T-cell (primary cell): Measurements from ENCODE around the gene ZNF180. TPM values are rescaled to one million over a fixed set of nuclear protein-coding genes. Genes with fewer than 3 reads are reported as not detected.
"Not testable (repeated sequence)": the region's sequence is repeated elsewhere in the genome, so short reads cannot be mapped to it uniquely, and the experiment has no call there.

Source experiments
- ATAC-seq, 4 experiments: fragments of 200-7000 bp in 3 of 4; fragments of 150-1000 bp in 1 of 4; cut with Tn5 transposase; replicated peaks in 1 of 4; 1 replicate in 3 of 4; 2 replicates in 1 of 4; pipeline ENCODE4 v1.10.0; 2021; ENCODE audit warnings: moderate library complexity in 3 of 4, mild to moderate bottlenecking in 2 of 4, moderate number of reproducible peaks in 1 of 4
- CTCF ChIA-PET, 2 donors: fragments of 300-600 bp; sonication (Branson Sonifier 250); formaldehyde crosslinking; loops; one replicate each; lab custom pipeline; 2022; ENCODE audit warnings: antibody characterized with exemption in 2 of 2; lab: Charles Lee
- POLR2A ChIA-PET, 2 donors: fragments of 300-600 bp; sonication (Branson Sonifier 250); formaldehyde crosslinking; loops; one replicate each; lab custom pipeline; 2022; ENCODE audit warnings: antibody characterized with exemption in 2 of 2; lab: Charles Lee
- DNase-seq, 35 experiments: peaks; one replicate each; pipeline versions ENCODE4 v3.0.0 to v3.0.0-alpha.2; 2013 to 2023
- H3K27ac ChIP-seq: one replicate; pipeline ENCODE4 v1.5.1; 2013; ENCODE audit warnings: low read length
- H3K27me3 ChIP-seq, 2 experiments: replicated peaks in 1 of 2; 1 replicate in 1 of 2; 2 replicates in 1 of 2; pipeline versions ENCODE4 v1.6.1 to v1.7.0; 2013; ENCODE audit warnings: low read length in 1 of 2, mixed read lengths in 1 of 2; ENCODE audit not compliant: control insufficient read depth in 2 of 2, insufficient read depth in 2 of 2; ENCODE audit errors: extremely low read depth in 1 of 2
- H3K36me3 ChIP-seq, 2 donors: 1 replicate in 1 of 2; 2 replicates in 1 of 2; pipeline versions ENCODE4 v1.6.1 to v1.7.0; 2013; ENCODE audit warnings: low read length in 1 of 2; ENCODE audit not compliant: control insufficient read depth in 2 of 2, insufficient read depth in 1 of 2; ENCODE audit errors: extremely low read depth in 1 of 2
- H3K4me1 ChIP-seq, 2 experiments: 1 replicate in 1 of 2; 2 replicates in 1 of 2; pipeline versions ENCODE4 v1.6.1 to v1.7.0; 2013; ENCODE audit warnings: low read length in 2 of 2, mixed read lengths in 1 of 2; ENCODE audit not compliant: insufficient read depth in 2 of 2, control insufficient read depth in 1 of 2; ENCODE audit errors: extremely low read depth in 1 of 2
- H3K4me3 ChIP-seq, 2 donors: 1 replicate in 1 of 2; 2 replicates in 1 of 2; pipeline versions ENCODE4 v1.5.1 to v1.7.0; 2013; ENCODE audit warnings: mild to moderate bottlenecking in 2 of 2, low read length in 1 of 2, moderate library complexity in 1 of 2; ENCODE audit not compliant: control insufficient read depth in 1 of 2; ENCODE audit errors: extremely low read depth in 1 of 2
- H3K9me3 ChIP-seq: 2 replicates; pipeline ENCODE4 v1.7.0; 2013
- H3K27ac Mint-ChIP-seq, 2 donors: one replicate each; pipeline ENCODE4 v1.8.0; 2020 to 2021; ENCODE audit warnings: mild to moderate bottlenecking in 2 of 2, mixed read lengths in 2 of 2
- H3K27me3 Mint-ChIP-seq, 2 donors: one replicate each; pipeline ENCODE4 v1.8.0; 2021 to 2022; ENCODE audit warnings: mixed read lengths in 2 of 2
- H3K36me3 Mint-ChIP-seq: one replicate; pipeline ENCODE4 v1.8.0; 2021; ENCODE audit warnings: mixed read lengths
- H3K4me1 Mint-ChIP-seq, 3 donors: one replicate each; pipeline ENCODE4 v1.8.0; 2020 to 2022; ENCODE audit warnings: mixed read lengths in 3 of 3, mild to moderate bottlenecking in 1 of 3
- H3K4me3 Mint-ChIP-seq, 3 donors: one replicate each; pipeline ENCODE4 v1.8.0; 2020 to 2022; ENCODE audit warnings: mild to moderate bottlenecking in 3 of 3, mixed read lengths in 3 of 3, moderate library complexity in 3 of 3
- H3K9me3 Mint-ChIP-seq, 3 donors: one replicate each; pipeline ENCODE4 v1.8.0; 2020 to 2022; ENCODE audit warnings: mixed read lengths in 3 of 3
- WGBS: methylation state at CpG from one replicate; pipeline ENCODE4 v1.1.5; 2013; ENCODE audit warnings: missing lambda C conversion rate; ENCODE audit not compliant: insufficient coverage; 5-methylcytosine and 5-hydroxymethylcytosine counted together
- total RNA-seq, 35 experiments: library from RNA in 6 of 35; stranded (reverse) in 6 of 35; fragments of 120-200 nt in 1 of 35; gene quantifications; one replicate each; pipeline versions ENCODE4 v1.2.1 to v1.2.4 and lab custom pipeline; 2013 to 2026

Gene ZNF180
- total RNA-seq, 5 donors from 2014 or later (not counting 1 experiment from before 2014, with no cell fraction given) = 7.0 to 20.1 (median 17.8) TPM

DNA sequence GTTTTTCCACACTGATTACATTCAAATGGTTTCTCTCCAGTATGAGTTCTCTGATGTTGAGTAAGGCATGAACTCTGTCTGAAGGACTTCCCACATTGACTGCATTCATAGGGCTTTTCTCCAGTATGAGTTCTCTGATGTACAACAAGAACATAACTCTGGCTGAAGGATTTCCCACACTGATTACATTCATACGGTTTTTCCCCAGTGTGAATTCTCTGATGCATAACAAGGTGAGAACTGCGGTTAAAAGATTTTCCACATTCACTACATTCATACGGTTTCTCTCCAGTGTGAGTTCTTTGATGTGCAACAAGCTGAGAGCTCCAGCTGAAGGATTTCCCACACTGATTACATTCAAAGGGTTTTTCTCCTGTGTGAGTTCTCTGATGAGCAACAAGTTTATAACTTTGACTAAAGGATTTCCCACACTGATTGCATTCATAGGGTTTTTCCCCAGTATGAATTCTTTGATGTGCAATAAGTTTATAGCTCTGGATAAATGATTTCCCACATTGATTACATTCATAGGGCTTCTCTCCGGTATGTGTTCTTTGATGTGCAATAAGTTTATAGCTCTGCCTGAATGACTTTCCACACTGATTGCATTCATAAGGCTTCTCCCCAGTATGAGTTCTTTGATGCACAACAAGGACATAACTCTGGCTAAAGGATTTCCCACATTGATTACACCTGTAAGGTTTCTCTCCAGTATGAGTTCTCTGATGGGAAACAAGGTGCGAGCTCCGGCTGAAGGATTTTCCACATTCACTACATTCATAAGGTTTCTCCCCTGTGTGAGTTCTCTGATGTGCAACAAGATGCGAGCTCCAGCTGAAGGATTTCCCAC, 23.5 kb downstream of the ZNF180 start:
- Mint-ChIP-seq H3K27ac (peak overlapping the region in 1 of 2 donors; percentile 69), H3K4me1 (no peaks in the 10 kb centered on the region), H3K27me3 (no peaks in the 10 kb centered on the region), H3K9me3 (peaks cover 16 to 79% (median 69%) of the 10 kb centered on the region in 3 donors), H3K36me3 (peaks cover 88% of the 10 kb centered on the region), H3K4me3 (peak overlapping the region in 2 of 3 donors; percentile 21 to 37)
- DNase-seq (peak in 2 of 35 experiments; percentile 6 to 13), ATAC-seq (no peak)
- ChIA-PET POLR2A (interaction anchor here in 1 of 2 donors (0.5 kb wide), 1 partner anchor 23 kb away, joined by 3 read pairs; the partner anchor contains the start of gene ZNF180), CTCF (no interaction called here)
- Histone ChIP-seq H3K27ac (no peak overlapping the region), H3K27me3 (no peaks in the 10 kb centered on the region), H3K36me3 (peaks cover 13 to 49% of the 10 kb centered on the region in 2 donors), H3K9me3 (peaks cover 67% of the 10 kb centered on the region), H3K4me3 (peak overlapping the region in 1 of 2 donors; percentile 15), H3K4me1 (no peaks in the 10 kb centered on the region)
- 92% methylated on average over 2 of the region's 7 CpGs for WGBS

GRCh38 chr19:44468730-44469129, 31.6 kb downstream of the ZNF180 start:
- Mint-ChIP-seq H3K4me3 (peak overlapping the region in 1 of 3 donors; percentile 25), H3K9me3 (peaks cover 36 to 84% (median 80%) of the 10 kb centered on the region in 3 donors), H3K36me3 (peaks cover 49% of the 10 kb centered on the region)
- H3K27ac Mint-ChIP-seq, H3K4me1 ChIP-seq, H3K4me3 ChIP-seq, H3K27me3 Mint-ChIP-seq, POLR2A ChIA-PET, H3K9me3 ChIP-seq, H3K27me3 ChIP-seq, CTCF ChIA-PET, H3K36me3 ChIP-seq, H3K27ac ChIP-seq, DNase-seq, H3K4me1 Mint-ChIP-seq, ATAC-seq: not testable (repeated sequence)
- WGBS = no CpG with 5 or more reads among the region's 5 CpGs

DNA sequence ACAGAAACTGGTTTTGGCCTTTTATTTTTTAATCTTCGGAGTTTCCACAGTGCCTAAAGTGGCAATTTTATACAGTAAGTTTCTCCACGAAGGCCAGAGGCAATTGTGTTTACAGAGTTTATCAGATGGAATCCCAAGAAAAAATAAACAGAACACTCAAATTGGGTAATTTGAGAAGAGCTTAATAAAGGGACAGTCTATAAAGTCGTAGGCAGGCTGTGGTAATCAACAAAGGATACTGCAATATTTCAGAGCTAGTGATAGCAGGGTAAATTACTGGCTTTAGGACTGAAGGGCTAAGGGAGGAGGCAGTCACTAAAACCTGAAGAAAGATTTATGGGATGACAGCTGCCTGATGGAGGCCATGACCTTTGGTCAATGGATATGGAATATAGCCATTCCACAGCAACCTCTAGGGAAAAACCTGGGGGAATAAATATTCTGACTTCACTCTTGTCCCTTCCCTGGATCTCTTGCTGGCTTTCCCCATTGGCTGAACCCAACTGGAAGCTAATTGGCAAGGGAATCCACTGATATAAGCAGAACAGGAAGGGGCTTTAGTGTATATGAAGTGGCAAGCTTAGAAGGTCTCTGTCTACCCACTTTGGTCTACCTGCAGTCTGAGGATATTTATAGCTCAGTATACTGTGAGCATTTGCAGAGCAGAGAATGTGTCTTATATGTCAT, 37.6 kb downstream of the ZNF180 start:
- H3K27ac Mint-ChIP-seq, H3K27me3 ChIP-seq, POLR2A ChIA-PET, CTCF ChIA-PET, ATAC-seq, H3K4me1 Mint-ChIP-seq, H3K9me3 ChIP-seq, H3K4me1 ChIP-seq, DNase-seq, H3K27me3 Mint-ChIP-seq, H3K27ac ChIP-seq, H3K4me3 ChIP-seq, H3K36me3 ChIP-seq, H3K4me3 Mint-ChIP-seq: not testable (repeated sequence)
- Mint-ChIP-seq H3K9me3 (peaks cover 27 to 67% (median 60%) of the 10 kb centered on the region in 3 donors), H3K36me3 (peaks cover 17% of the 10 kb centered on the region)
- no CpG with 5 or more reads among the region's 3 CpGs for WGBS

- peaks cover 28% of the 10 kb centered on the region for H3K36me3 Mint-ChIP-seq
- not testable (repeated sequence) for H3K9me3 ChIP-seq
Measured at GRCh38 chr19:44456016-44456415, 44.3 kb downstream of the ZNF180 start.

GRCh38 chr19:44455100-44455499, 45.2 kb downstream of the ZNF180 start:
- no peak overlapping the region for H3K27ac ChIP-seq
- no peaks in the 10 kb centered on the region for H3K9me3 ChIP-seq
- no peak for ATAC-seq
- Mint-ChIP-seq H3K36me3 (peaks cover 31% of the 10 kb centered on the region), H3K4me3 (no peak overlapping the region), H3K27me3 (peaks cover 7 to 10% of the 10 kb centered on the region in 2 donors), H3K9me3 (peaks cover 34 to 59% (median 47%) of the 10 kb centered on the region in 3 donors), H3K27ac (no peak overlapping the region), H3K4me1 (no peaks in the 10 kb centered on the region)
- DNase-seq = no peak
- no peak overlapping the region for H3K4me3 ChIP-seq
- H3K27me3 ChIP-seq = peaks cover 0 to 19% of the 10 kb centered on the region in 2 experiments
- H3K4me1 ChIP-seq = no peaks in the 10 kb centered on the region
- ChIA-PET POLR2A (no interaction called here), CTCF (no interaction called here)
- WGBS = no CpG with 5 or more reads among the region's 4 CpGs
- H3K36me3 ChIP-seq = no peaks in the 10 kb centered on the region

More at GRCh38 chr19:44456016-44456415, 44.3 kb downstream of the ZNF180 start:
- DNase-seq, H3K4me1 ChIP-seq, CTCF ChIA-PET, ATAC-seq, H3K27me3 Mint-ChIP-seq, H3K27ac Mint-ChIP-seq, H3K36me3 ChIP-seq, POLR2A ChIA-PET, H3K27ac ChIP-seq, H3K4me1 Mint-ChIP-seq, H3K4me3 Mint-ChIP-seq, H3K4me3 ChIP-seq: not testable (repeated sequence)
- H3K9me3 Mint-ChIP-seq = peaks cover 34 to 55% (median 43%) of the 10 kb centered on the region in 3 donors
- no CpG with 5 or more reads among the region's 13 CpGs for WGBS
- H3K27me3 ChIP-seq = peaks cover 0 to 19% of the 10 kb centered on the region in 2 experiments

- Mint-ChIP-seq H3K4me3 (no peak overlapping the region), H3K36me3 (peaks cover 36% of the 10 kb centered on the region), H3K9me3 (peaks cover 38 to 64% (median 59%) of the 10 kb centered on the region in 3 donors), H3K27me3 (peaks cover 10% of the 10 kb centered on the region in 2 donors), H3K27ac (no peak overlapping the region), H3K4me1 (peaks cover 7 to 10% (median 9%) of the 10 kb centered on the region in 3 donors)
- ATAC-seq = no peak
- 76% methylated on average over 4 of the region's 4 CpGs for WGBS
- ChIA-PET POLR2A (no interaction called here), CTCF (no interaction called here)
- Histone ChIP-seq H3K27me3 (peaks cover 0 to 19% of the 10 kb centered on the region in 2 experiments), H3K4me1 (peaks cover 2 to 9% of the 10 kb centered on the region in 2 experiments), H3K27ac (no peak overlapping the region), H3K4me3 (no peak overlapping the region), H3K36me3 (no peaks in the 10 kb centered on the region), H3K9me3 (peaks cover 2% of the 10 kb centered on the region)
- DNase-seq = no peak
Measured at GRCh38 chr19:44452367-44452766, 48.0 kb downstream of the ZNF180 start.
